Type B pancreatic cell (in vitro differentiated cells): ENCODE data around the gene RBMS3. TPM values are rescaled to one million over a fixed set of nuclear protein-coding genes. Genes with fewer than 3 reads are reported as not detected.

Experiments used
- DNase-seq: peaks from one replicate; pipeline ENCODE4 v3.0.0; 2021; ENCODE audit warnings: mixed read lengths; ENCODE audit not compliant: unreplicated experiment; ENCODE audit errors: extremely low spot score
- H3K27ac Mint-ChIP-seq: 2 replicates; pipeline ENCODE4 v1.8.0; 2021; ENCODE audit warnings: mild to moderate bottlenecking, mixed read lengths
- H3K27me3 Mint-ChIP-seq: 2 replicates; pipeline ENCODE4 v1.8.0; 2021; ENCODE audit warnings: mixed read lengths
- H3K36me3 Mint-ChIP-seq: 2 replicates; pipeline ENCODE4 v1.8.0; 2021; ENCODE audit warnings: mixed read lengths
- H3K4me1 Mint-ChIP-seq: one replicate; pipeline ENCODE4 v1.8.0; 2021; ENCODE audit warnings: mixed read lengths; ENCODE audit not compliant: unreplicated experiment
- H3K4me3 Mint-ChIP-seq: 2 replicates; pipeline ENCODE4 v1.8.0; 2021; ENCODE audit warnings: mild to moderate bottlenecking, mixed read lengths
- H3K9me3 Mint-ChIP-seq: 2 replicates; pipeline ENCODE4 v1.8.0; 2021; ENCODE audit warnings: mixed read lengths
- CTCF ChIP-seq: fragments of 200-600 bp; sonication (generic); conservative IDR thresholded peaks from 2 replicates; pipeline ENCODE4 v1.5.0; 2021; ENCODE audit warnings: antibody characterized with exemption, mild to moderate bottlenecking
- total RNA-seq: library from RNA; stranded (reverse); gene quantifications from 2 replicates; pipeline ENCODE4 v1.2.1, GENCODE V29; 2021; ENCODE audit warnings: low replicate concordance

Gene RBMS3
- total RNA-seq, 1 donor from 2014 or later, result 36.6 TPM

GRCh38 chr3:29339016-29339833, 58.4 kb downstream of the RBMS3 start:
- TF ChIP-seq CTCF, result no peak
- Mint-ChIP-seq H3K27ac (no peak overlapping the region), H3K27me3 (no peaks in the 10 kb centered on the region), H3K36me3 (no peaks in the 10 kb centered on the region), H3K4me1 (peaks cover 32% of the 10 kb centered on the region), H3K4me3 (no peak overlapping the region), H3K9me3 (no peaks in the 10 kb centered on the region)
- no peak for DNase-seq

DNA sequence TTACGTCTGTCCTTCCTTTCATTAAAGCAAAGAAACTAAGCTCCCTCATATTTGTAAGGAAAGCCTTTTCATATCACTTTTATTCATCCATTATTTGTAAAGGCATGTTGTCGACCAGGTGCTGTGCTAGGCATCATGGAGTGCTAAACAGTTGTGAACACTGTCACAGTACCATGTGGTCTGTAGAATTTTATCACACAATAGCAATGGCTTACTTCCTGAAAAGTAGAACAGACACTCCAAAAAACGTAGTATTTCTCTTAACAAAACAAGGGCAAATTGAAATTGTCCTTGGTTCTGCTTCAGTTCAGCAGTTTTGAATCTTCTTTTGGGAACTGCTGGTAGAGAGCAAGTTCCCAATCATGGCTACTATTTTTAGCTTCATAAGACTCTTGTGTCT, 63.3 kb downstream of the RBMS3 start:
- Mint-ChIP-seq H3K4me1 (peaks cover 36% of the 10 kb centered on the region), H3K27ac (no peak overlapping the region), H3K9me3 (peaks cover 3% of the 10 kb centered on the region), H3K36me3 (no peaks in the 10 kb centered on the region), H3K4me3 (no peak overlapping the region), H3K27me3 (no peaks in the 10 kb centered on the region)
- TF ChIP-seq CTCF, result no peak
- DNase-seq, result no peak

GRCh38 chr3:29344935-29345334, 64.1 kb downstream of the RBMS3 start:
- H3K27me3 Mint-ChIP-seq, result no peaks in the 10 kb centered on the region
- no peaks in the 10 kb centered on the region for H3K36me3 Mint-ChIP-seq
- no peak overlapping the region for H3K4me3 Mint-ChIP-seq
- H3K4me1 Mint-ChIP-seq, result peaks cover 33% of the 10 kb centered on the region
- H3K27ac Mint-ChIP-seq, result no peak overlapping the region
- TF ChIP-seq CTCF, result no peak
- H3K9me3 Mint-ChIP-seq, result peaks cover 6% of the 10 kb centered on the region
- DNase-seq, result no peak

DNA sequence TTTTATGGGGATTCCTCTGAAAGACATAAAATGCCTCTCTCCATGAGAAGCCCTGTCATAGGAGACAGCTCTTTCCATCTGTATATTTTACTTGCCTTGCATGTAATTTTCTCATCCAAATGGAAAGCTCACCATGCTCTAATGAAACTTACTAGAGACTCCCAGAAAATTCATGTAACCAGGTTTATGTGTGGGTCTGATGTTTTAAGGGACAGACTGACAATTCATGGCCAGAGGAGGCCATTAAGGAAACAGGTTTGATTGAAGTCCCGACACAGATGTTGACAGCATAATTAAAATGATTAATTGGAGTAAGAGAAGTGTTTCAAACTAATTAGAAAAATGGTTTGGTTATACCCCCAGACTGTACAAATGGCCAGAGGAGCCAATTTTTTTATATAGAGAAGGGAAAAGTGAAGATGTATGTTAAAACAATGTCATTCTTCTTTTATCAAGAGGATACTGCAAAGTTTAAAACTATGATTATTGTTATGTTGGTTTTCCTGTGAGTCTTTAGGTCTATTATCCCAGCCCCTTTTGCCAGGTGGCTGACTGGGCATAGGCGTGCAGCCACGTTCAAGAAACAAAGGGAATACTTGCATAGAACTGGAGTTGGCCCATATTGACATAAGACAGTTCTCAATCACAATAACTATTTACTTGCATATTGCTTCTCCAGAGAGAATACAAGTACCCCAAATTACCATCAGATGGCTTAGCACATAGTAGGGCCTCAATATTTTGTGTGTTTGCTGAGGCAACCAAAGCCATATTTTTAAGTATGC, 64.8 kb downstream of the RBMS3 start:
- Mint-ChIP-seq H3K9me3 (peaks cover 6% of the 10 kb centered on the region), H3K27ac (no peak overlapping the region), H3K4me1 (peaks cover 33% of the 10 kb centered on the region), H3K36me3 (no peaks in the 10 kb centered on the region), H3K4me3 (no peak overlapping the region), H3K27me3 (no peaks in the 10 kb centered on the region)
- DNase-seq, result no peak
- TF ChIP-seq CTCF, result no peak

DNA sequence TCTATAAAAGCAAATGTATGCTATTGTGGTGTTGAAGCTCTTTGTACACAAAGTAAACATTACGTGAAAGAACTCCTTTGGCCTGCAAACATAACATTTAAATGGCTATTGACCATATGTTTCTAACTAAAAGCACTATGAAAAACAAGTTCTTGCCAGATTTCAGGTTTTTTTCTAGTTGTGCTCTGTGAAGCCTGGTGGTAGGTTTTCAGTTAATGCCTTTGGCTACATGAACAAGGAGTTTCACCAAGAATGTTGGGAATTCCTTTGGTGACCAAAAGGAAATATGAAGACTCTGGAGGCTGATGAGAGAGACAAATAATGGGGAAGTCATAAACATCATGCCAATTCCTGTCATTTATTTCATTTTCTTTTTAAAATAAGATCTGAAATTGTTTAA, 66.0 kb downstream of the RBMS3 start:
- Mint-ChIP-seq H3K36me3 (no peaks in the 10 kb centered on the region), H3K9me3 (peaks cover 6% of the 10 kb centered on the region), H3K27me3 (no peaks in the 10 kb centered on the region), H3K4me3 (no peak overlapping the region), H3K27ac (no peak overlapping the region), H3K4me1 (peaks cover 33% of the 10 kb centered on the region)
- no peak for DNase-seq
- TF ChIP-seq CTCF, result no peak
